ENCODE measurements around the gene CISD3. TPM values are rescaled to one million over a fixed set of nuclear protein-coding genes. Genes with fewer than 3 reads are reported as not detected.

CISD3 gene
- total RNA-seq, 2 donors from 2014 or later = 48.3 to 58.7 TPM

GRCh38 chr17:38738686-38739085 lies 8.5 kb downstream of the CISD3 start:
- ATAC-seq (no peak), DNase-seq (ENCODE audit: low spot score) (no peak)
- H3K4me1 Mint-ChIP-seq (ENCODE audit: low read depth in 2 of 2) = peaks cover 15 to 19% of the 10 kb centered on the region in 2 donors
- peaks cover 0 to 4% of the 10 kb centered on the region in 2 donors for H3K27me3 Mint-ChIP-seq
- no peak overlapping the region for H3K27ac Mint-ChIP-seq
- H3K36me3 Mint-ChIP-seq = no peaks in the 10 kb centered on the region
- no peaks in the 10 kb centered on the region for H3K9me3 Mint-ChIP-seq
- no peak overlapping the region for H3K4me3 Mint-ChIP-seq

GRCh38 chr17:38739305-38739704 lies 9.2 kb downstream of the CISD3 start:
- H3K4me3 Mint-ChIP-seq = no peak overlapping the region
- ATAC-seq (no peak), DNase-seq (ENCODE audit: low spot score) (no peak)
- no peaks in the 10 kb centered on the region for H3K36me3 Mint-ChIP-seq
- peaks cover 4 to 5% of the 10 kb centered on the region in 2 donors for H3K27me3 Mint-ChIP-seq
- H3K9me3 Mint-ChIP-seq = no peaks in the 10 kb centered on the region
- H3K27ac Mint-ChIP-seq = no peak overlapping the region
- H3K4me1 Mint-ChIP-seq (ENCODE audit: low read depth in 2 of 2) = peaks cover 9 to 13% of the 10 kb centered on the region in 2 donors

DNA sequence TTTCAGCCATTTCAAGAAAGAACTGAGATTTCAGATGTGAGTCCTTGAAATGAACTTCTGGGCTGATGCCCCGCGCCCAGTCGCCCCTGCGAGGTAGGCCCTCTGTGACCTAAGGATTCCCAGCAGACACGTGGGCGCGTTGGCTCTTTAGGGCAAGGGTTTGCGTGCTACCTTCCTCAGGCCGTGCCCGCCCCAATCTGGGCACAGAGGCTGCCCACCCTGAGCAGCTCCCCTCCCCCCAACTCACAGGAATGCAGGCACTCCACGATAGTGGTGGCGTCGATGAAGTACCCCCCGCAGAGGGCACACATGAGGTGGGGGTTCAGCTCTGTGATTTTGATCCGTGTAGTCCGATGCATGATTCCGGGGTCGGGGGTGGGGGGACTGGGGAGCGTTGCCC lies 9.9 kb downstream of the CISD3 start:
- Mint-ChIP-seq H3K9me3 (no peaks in the 10 kb centered on the region), H3K27me3 (peaks cover 9 to 11% of the 10 kb centered on the region in 2 donors), H3K4me3 (no peak overlapping the region), H3K36me3 (no peaks in the 10 kb centered on the region), H3K27ac (no peak overlapping the region), H3K4me1 (ENCODE audit: low read depth in 2 of 2) (peaks cover 5% of the 10 kb centered on the region in 2 donors)
- DNase-seq (ENCODE audit: low spot score) (no peak), ATAC-seq (no peak)

- no peak for DNase-seq (ENCODE audit: low spot score)
- no peak for ATAC-seq
Measured at GRCh38 chr17:38740806-38741205, 10.7 kb downstream of the CISD3 start.

DNA sequence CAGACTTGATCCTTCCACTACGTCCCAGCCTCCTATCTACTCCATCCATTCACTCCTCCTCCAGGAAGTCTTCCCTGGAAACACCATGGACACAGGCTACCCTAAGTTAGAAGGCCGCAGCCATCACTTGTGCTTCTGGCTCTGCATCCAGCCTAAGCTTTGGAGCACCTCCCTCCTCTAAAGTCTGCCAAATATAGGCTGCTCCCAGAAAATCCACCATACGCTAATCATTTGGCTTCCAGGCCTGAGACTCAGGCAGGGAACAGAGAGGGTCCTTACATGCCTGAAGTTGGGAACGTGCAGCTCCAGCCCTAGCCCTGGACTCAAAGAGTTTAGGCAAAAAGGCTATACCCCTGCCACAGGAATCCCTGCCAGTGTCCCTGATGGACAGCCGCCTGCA lies 11.3 kb downstream of the CISD3 start:
- Mint-ChIP-seq H3K27ac (no peak overlapping the region), H3K9me3 (no peaks in the 10 kb centered on the region), H3K4me3 (no peak overlapping the region), H3K27me3 (peaks cover 16 to 20% of the 10 kb centered on the region in 2 donors), H3K36me3 (no peaks in the 10 kb centered on the region), H3K4me1 (ENCODE audit: low read depth in 2 of 2) (peaks cover 0 to 5% of the 10 kb centered on the region in 2 donors)
- no peak for DNase-seq (ENCODE audit: low spot score)
- ATAC-seq = no peak

More at GRCh38 chr17:38740806-38741205, 10.7 kb downstream of the CISD3 start:
- no peak overlapping the region for H3K27ac Mint-ChIP-seq
- no peak overlapping the region for H3K4me3 Mint-ChIP-seq
- no peaks in the 10 kb centered on the region for H3K9me3 Mint-ChIP-seq
- peaks cover 9 to 14% of the 10 kb centered on the region in 2 donors for H3K27me3 Mint-ChIP-seq
- no peaks in the 10 kb centered on the region for H3K4me1 Mint-ChIP-seq (ENCODE audit: low read depth in 2 of 2)
- no peaks in the 10 kb centered on the region for H3K36me3 Mint-ChIP-seq

DNA sequence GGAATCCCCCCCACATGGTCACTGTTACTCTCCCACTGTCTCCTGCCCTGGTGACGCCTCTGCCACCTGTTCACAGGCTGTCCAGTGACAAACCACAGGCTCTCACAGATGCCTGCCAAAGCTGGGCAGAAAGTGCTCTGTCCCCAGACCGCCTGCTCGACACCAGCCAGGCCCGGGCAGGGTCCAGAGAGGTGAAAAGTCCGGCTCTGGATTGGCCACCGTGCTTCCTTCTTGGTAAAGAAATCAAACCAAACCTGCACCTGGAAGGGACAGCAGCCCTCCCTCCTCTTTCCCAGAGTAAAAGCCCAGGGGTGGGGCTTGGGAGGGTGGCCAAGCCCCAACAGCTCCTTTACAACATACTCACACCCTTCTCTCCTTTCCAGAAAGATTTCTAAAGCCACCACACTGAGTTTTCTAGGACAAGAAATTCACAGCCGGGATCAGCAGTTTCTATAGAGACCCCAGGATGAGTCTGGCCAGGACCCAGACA lies 11.8 kb downstream of the CISD3 start:
- no peak for ATAC-seq
- H3K27ac Mint-ChIP-seq = no peak overlapping the region
- H3K4me1 Mint-ChIP-seq (ENCODE audit: low read depth in 2 of 2) = peaks cover 0 to 8% of the 10 kb centered on the region in 2 donors
- H3K9me3 Mint-ChIP-seq = no peaks in the 10 kb centered on the region
- DNase-seq (ENCODE audit: low spot score) = no peak
- no peaks in the 10 kb centered on the region for H3K36me3 Mint-ChIP-seq
- no peak overlapping the region for H3K4me3 Mint-ChIP-seq
- H3K27me3 Mint-ChIP-seq = peaks cover 21 to 24% of the 10 kb centered on the region in 2 donors

- Mint-ChIP-seq H3K27me3 (peaks cover 21 to 24% of the 10 kb centered on the region in 2 donors), H3K4me1 (ENCODE audit: low read depth in 2 of 2) (peaks cover 0 to 8% of the 10 kb centered on the region in 2 donors), H3K27ac (no peak overlapping the region), H3K9me3 (no peaks in the 10 kb centered on the region), H3K4me3 (no peak overlapping the region), H3K36me3 (no peaks in the 10 kb centered on the region)
- DNase-seq (ENCODE audit: low spot score) (no peak), ATAC-seq (peak in 1 of 2 donors; percentile 41)
Measured at GRCh38 chr17:38742411-38743308, 12.5 kb downstream of the CISD3 start.

- Mint-ChIP-seq H3K27ac (no peak overlapping the region), H3K9me3 (no peaks in the 10 kb centered on the region)
Measured at GRCh38 chr17:38743556-38744171, 13.5 kb downstream of the CISD3 start.

DNA sequence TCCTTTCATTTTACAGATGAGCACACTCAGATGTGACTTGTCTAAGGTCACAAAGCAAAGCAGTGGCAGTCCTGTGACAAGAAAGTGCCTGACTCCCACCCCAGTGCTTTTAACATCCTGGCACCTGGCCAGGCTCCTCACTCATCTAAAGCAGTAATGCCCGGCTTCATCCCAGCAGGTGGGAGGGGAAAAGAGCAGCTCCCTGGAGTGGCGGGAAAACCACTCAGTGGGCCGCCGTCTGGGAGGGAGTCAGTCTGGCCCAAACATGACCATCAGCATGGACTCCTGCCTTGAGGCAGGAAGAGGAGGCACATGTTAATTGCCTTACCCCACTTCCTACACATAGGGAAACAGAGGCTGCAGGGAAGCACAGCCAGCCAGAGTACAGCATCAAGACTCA lies 15.4 kb downstream of the CISD3 start:
- peaks cover 24 to 31% of the 10 kb centered on the region in 2 donors for H3K27me3 Mint-ChIP-seq
- DNase-seq (ENCODE audit: low spot score) (no peak), ATAC-seq (no peak)
- peaks cover under 1 to 17% of the 10 kb centered on the region in 2 donors for H3K4me1 Mint-ChIP-seq (ENCODE audit: low read depth in 2 of 2)
- no peak overlapping the region for H3K27ac Mint-ChIP-seq
- no peak overlapping the region for H3K4me3 Mint-ChIP-seq
- H3K36me3 Mint-ChIP-seq = no peaks in the 10 kb centered on the region
- no peaks in the 10 kb centered on the region for H3K9me3 Mint-ChIP-seq

More at GRCh38 chr17:38743556-38744171, 13.5 kb downstream of the CISD3 start:
- DNase-seq (ENCODE audit: low spot score) (no peak), ATAC-seq (no peak)
- Mint-ChIP-seq H3K27me3 (peaks cover 24% of the 10 kb centered on the region in 2 donors), H3K4me1 (ENCODE audit: low read depth in 2 of 2) (peaks cover 0 to 11% of the 10 kb centered on the region in 2 donors), H3K36me3 (no peaks in the 10 kb centered on the region), H3K4me3 (no peak overlapping the region)

GRCh38 chr17:38746004-38746848 lies 16.1 kb downstream of the CISD3 start:
- Mint-ChIP-seq H3K9me3 (no peaks in the 10 kb centered on the region), H3K36me3 (no peaks in the 10 kb centered on the region), H3K27me3 (peaks cover 31 to 34% of the 10 kb centered on the region in 2 donors), H3K4me3 (peak overlapping the region; percentile 55), H3K27ac (no peak overlapping the region), H3K4me1 (ENCODE audit: low read depth in 2 of 2) (peaks cover 8 to 24% of the 10 kb centered on the region in 2 donors)
- DNase-seq (ENCODE audit: low spot score) (no peak), ATAC-seq (no peak)

DNA sequence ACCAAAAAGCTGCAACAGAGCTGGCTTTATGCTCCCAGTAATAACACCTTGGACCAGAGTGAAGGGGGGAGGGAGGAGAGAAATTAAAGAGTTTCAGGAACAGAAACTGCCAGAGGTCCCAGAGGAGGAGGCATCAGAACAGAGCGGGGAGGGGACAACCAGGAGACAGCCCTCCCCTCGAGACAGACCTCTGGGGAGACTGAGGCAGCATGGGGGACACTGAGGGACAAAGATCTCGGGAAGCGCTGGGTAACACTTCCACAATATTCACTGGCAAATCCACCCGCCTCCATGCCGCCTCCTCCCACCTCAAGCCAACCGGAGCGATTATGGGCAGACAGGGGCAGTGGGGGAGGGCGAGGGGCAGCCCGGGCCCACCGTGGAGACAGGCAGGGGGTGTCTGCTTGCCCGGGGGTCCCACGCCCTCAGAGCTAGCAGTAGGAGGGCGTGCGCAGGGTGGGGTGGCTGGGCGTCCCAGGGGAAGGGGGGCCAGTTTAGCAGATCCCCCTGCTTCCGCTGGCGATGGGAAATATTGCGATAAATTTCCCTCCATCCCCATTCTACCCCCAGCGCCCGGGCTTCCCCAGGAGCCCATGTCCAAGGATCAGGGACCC lies 16.8 kb downstream of the CISD3 start:
- Mint-ChIP-seq H3K27ac (no peak overlapping the region), H3K36me3 (no peaks in the 10 kb centered on the region), H3K4me3 (peak overlapping the region; percentile 55), H3K9me3 (no peaks in the 10 kb centered on the region), H3K27me3 (peaks cover 36 to 37% of the 10 kb centered on the region in 2 donors), H3K4me1 (ENCODE audit: low read depth in 2 of 2) (peaks cover 15 to 31% of the 10 kb centered on the region in 2 donors)
- no peak for ATAC-seq
- DNase-seq (ENCODE audit: low spot score) = no peak

GRCh38 chr17:38747463-38748148 lies 17.5 kb downstream of the CISD3 start:
- no peak overlapping the region for H3K27ac Mint-ChIP-seq
- peaks cover 3% of the 10 kb centered on the region for H3K36me3 Mint-ChIP-seq
- no peak for ATAC-seq
- H3K4me1 Mint-ChIP-seq (ENCODE audit: low read depth in 2 of 2) = peaks cover 21 to 36% of the 10 kb centered on the region in 2 donors
- no peak for DNase-seq (ENCODE audit: low spot score)
- H3K27me3 Mint-ChIP-seq = peaks cover 36 to 37% of the 10 kb centered on the region in 2 donors
- no peaks in the 10 kb centered on the region for H3K9me3 Mint-ChIP-seq
- H3K4me3 Mint-ChIP-seq = peak overlapping the region; percentile 75

Measured in natural killer cell treated with Interleukin-12 subunit alpha and Interleukin-12 subunit beta and Interleukin-15 and Interleukin-18, amount 100 ng/mL, for 72 hours (primary cell).